Fibroblast of mammary gland (primary cell): ENCODE data around the gene CHD9.

Experiments used
- DNase-seq: peaks from one replicate; pipeline ENCODE4 v3.0.0-alpha.2; 2010; ENCODE audit warnings: low read depth
- H3K4me3 ChIP-seq: 2 replicates; pipeline ENCODE4 v1.5.1; 2011; ENCODE audit warnings: low read depth, mild to moderate bottlenecking, low read length, moderate library complexity; ENCODE audit not compliant: control insufficient read depth
- CTCF ChIP-seq: conservative IDR thresholded peaks from 2 replicates; pipeline ENCODE4 v1.5.1; 2011; ENCODE audit warnings: low read depth, low read length, inconsistent platforms; ENCODE audit not compliant: control insufficient read depth, insufficient read depth

CHD9 gene

DNA sequence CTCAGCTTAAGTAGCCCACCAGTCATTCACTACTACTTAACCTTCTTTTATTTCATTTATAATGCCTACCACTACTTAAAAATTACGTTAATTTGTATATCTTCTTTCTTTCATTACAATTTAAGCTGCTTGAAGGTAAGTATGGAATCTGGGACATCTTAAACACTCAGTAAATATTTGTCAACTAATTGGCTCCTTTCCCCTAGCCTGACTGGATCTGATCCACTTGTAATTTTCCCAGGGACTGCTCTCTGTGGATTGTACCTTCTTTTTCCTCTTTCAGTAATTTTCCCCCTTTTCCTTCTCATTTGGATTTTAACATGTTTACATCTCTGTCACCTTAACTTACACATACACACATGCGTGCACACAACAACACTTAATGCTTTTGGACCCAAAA is 227.1 kb downstream of the CHD9 start:
- H3K4me3 ChIP-seq = no peak overlapping the region
- TF ChIP-seq CTCF = no peak
- no peak for DNase-seq

GRCh38 chr16:53282328-53282727 is 227.5 kb downstream of the CHD9 start:
- TF ChIP-seq CTCF = no peak
- no peak for DNase-seq

DNA sequence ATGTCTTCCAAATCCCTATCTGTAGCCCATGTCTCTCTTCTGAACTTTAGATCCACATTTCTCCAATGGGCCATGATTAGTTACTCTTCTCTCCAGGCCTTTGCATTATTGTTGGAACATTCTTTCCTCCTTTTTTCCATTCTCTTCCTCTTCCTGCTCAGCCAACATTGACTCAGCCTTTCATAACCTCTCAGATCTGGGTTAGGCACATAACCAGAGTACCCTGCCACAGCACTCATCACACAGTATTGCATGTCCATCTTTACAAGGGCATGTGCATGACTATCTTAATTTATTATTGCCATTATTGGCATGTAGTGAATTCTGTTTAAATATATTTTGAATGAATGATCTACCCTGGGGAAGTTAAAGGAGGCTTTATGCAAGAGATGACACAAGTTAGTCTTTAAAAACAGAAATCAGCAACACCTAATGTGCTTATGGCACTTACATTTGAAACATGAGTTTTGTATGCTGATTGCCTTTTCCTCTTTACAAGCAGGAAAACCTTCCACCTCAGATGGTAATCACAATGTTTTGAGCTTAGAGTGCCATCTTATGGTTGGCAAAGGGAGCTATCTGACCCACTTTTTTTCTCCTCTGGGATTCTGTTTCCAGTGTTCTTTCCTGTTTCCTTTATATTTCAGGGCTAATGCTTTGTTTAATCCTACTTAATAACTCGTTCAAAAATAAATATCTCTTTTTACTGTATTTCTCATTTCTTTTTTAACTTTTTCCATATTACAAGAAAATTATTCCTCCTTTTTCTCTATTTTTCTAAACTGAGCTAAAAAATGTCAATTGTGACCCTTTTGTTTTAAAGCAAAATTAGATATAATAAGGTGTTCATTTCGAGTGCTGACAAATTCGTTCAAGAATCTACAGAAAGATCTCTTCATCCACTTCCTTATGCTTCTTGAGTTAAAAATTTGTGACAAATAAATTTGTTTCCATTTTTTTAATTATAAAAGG is 228.5 kb downstream of the CHD9 start:
- no peak overlapping the region for H3K4me3 ChIP-seq
- DNase-seq = peak; percentile 57
- TF ChIP-seq CTCF = peak; percentile 69

More at GRCh38 chr16:53282328-53282727, 227.5 kb downstream of the CHD9 start:
- H3K4me3 ChIP-seq = no peak overlapping the region

DNA sequence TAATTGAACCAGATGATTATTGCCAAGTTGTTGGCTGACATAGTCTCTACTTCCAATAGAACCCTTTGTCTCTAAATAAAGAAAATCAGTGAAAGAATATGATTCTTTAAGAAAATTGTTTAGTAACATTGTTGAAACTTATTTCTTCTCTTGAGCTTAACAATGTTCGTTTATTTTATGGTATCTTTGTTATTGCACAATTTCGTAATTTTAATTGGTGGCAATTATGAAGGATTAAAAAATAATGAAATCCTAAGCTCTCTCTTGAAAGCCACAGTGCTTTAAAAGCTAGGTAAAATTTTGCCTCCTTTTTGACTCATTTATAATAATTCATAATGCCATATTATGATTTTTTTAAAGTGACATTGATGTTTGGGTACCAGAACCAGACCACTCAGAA is 230.4 kb downstream of the CHD9 start:
- no peak overlapping the region for H3K4me3 ChIP-seq
- no peak for TF ChIP-seq CTCF
- DNase-seq = no peak

GRCh38 chr16:53290520-53290919 is 235.7 kb downstream of the CHD9 start:
- no peak for DNase-seq
- no peak for TF ChIP-seq CTCF
- H3K4me3 ChIP-seq = no peak overlapping the region

DNA sequence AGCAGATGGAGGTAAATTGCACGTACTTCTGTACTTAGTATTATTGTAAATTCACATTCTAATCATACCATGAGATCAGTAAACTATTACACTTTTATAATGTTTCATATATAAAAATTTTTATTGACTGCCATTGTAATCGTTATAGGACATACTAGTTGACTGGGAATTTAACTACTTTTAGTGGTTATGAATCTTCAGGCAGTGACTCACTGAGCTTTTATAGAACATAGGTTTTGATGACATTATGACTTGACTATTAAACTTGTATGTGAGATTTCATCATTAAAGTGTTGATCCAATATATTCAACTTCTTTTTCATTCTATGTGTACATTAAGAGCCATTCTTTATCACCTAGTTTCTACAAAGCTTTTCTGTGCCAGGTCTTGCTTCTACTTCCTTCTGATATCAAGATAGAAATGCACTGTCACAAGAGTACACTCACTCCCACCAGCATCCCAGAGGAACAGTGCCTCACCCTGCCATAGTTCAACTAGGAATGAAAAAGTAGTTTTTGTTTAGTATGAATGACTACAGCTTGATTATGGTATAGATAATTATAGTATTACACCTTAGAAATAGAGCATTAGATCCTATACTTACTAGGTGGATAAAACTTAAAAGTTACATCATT is 237.1 kb downstream of the CHD9 start:
- peak; percentile 49 for DNase-seq
- H3K4me3 ChIP-seq = no peak overlapping the region
- TF ChIP-seq CTCF = no peak
